Loucy (cell line): ENCODE data around the gene WSCD1.

Source experiments
- EZH2phosphoT487 ChIP-seq: fragments of 200-600 bp; IDR thresholded peaks from 2 replicates; pipeline ENCODE4 v1.6.1; 2018; ENCODE audit warnings: antibody characterized with exemption, mild to moderate bottlenecking, moderate library complexity, borderline replicate concordance
- TF ChIP-seq, protein P1 (sequence below): fragments of 200-600 bp; sonication (generic); conservative IDR thresholded peaks from 2 replicates; pipeline ENCODE4 v1.5.1; 2014; ENCODE audit warnings: mild to moderate bottlenecking, antibody characterized with exemption, low read length

DNA sequence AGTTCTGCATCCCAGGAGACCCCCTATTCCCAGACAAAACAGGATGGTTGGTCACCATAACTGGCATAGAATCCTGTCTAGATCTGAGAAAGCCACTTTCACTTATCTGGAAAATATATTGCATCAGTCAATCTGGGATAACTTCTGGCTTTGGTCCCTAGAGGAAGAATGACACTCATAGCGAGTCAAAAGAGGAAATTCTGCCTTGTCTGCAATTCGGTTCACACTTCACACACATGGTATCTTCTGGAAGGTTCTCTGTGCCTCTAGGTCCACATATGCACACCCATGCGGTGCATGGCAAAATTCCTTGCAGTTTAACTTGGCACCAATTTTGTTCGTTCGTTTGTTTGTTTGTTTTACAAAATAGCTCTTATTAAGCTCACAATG, 49.2 kb upstream of the WSCD1 start:
- TF ChIP-seq, protein P1, sequence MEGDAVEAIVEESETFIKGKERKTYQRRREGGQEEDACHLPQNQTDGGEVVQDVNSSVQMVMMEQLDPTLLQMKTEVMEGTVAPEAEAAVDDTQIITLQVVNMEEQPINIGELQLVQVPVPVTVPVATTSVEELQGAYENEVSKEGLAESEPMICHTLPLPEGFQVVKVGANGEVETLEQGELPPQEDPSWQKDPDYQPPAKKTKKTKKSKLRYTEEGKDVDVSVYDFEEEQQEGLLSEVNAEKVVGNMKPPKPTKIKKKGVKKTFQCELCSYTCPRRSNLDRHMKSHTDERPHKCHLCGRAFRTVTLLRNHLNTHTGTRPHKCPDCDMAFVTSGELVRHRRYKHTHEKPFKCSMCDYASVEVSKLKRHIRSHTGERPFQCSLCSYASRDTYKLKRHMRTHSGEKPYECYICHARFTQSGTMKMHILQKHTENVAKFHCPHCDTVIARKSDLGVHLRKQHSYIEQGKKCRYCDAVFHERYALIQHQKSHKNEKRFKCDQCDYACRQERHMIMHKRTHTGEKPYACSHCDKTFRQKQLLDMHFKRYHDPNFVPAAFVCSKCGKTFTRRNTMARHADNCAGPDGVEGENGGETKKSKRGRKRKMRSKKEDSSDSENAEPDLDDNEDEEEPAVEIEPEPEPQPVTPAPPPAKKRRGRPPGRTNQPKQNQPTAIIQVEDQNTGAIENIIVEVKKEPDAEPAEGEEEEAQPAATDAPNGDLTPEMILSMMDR: no peak
- no peak for TF ChIP-seq EZH2phosphoT487
